Effector CD4-positive, alpha-beta T cell (primary cell): Measurements from ENCODE around the gene PLXNA2.

ENCODE experiments used
- DNase-seq: peaks from one replicate; pipeline ENCODE4 v3.0.0-alpha.2; 2020

PLXNA2 gene

DNA sequence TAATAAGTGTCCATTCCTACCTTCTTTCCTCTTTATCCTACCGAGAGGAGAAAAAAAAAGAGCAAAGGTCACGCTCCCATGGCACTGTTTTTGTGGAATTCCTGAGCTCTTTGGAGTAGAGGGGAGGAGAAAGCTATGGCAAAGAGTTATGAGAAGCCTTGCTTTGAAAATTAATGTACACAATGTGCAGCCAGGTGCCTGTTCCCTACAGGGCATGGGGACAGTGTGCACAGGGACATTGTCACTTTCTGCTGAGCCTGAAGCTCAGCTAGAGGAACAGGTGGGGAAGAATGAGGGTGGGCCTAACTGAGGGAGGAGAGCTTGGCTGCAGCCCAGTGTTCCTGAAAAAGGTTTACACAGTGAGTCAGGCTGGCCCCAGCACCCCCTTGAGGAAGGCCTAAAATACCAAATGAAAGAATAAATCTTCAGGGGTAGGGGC lies 66.1 kb downstream of the PLXNA2 start:
- no peak for DNase-seq

DNA sequence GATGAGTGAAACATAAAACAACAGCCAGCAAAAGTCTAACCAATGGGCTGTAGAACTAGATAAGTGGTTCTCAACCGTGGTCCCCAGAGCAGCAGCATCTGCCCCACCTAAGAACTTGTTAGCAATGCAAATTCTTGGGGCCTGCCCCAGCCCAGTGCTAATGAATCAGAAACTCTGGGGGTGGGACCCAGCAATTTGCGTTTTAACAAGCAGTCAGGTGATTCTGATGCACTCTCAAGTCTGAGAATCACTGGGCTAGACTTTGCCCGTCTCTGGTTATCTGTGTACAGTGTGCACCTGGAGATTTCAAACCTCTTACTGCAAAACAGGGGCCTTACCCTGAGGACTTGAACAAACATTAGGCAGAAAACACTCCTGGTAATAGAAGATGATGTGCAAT lies 66.5 kb downstream of the PLXNA2 start:
- DNase-seq = no peak

DNA sequence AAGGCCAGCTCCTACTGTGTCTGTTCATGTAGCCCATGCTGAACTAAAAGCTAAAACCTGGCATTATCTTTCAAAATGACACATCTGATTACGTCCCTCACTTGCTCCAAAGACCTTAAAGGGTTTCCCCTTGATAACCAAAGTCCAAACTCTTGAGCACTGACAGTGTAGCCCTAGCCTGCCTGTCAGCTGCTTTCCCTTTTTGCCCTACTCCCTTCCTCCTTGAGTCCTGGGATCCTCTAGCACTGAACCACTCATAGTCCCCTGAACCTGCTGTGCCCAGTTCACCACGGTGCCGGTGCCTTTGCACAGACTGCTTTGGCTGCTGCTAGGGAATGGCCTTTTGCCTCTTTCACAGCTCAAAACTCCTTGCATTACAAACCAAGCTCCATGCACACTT lies 67.5 kb downstream of the PLXNA2 start:
- no peak for DNase-seq

DNA sequence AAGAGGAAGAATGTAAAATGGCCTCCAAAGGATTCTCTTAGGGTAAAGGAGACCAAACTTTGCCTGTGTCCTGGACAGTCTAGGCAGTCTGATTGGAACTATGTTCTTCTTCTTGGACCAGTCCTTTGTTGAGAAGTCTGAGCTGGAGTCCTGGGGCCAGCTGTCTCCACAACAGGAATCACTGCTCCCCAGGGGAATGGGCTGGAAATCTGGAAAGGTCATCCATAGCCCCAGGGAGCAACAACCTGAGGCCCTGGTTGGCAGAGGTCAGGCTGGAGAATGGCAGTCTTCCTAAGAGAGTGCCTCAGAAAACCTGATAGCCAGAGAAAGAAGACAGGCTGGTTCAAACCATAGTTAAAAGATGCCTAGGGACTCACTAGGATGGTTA lies 68.7 kb downstream of the PLXNA2 start:
- DNase-seq = no peak

DNA sequence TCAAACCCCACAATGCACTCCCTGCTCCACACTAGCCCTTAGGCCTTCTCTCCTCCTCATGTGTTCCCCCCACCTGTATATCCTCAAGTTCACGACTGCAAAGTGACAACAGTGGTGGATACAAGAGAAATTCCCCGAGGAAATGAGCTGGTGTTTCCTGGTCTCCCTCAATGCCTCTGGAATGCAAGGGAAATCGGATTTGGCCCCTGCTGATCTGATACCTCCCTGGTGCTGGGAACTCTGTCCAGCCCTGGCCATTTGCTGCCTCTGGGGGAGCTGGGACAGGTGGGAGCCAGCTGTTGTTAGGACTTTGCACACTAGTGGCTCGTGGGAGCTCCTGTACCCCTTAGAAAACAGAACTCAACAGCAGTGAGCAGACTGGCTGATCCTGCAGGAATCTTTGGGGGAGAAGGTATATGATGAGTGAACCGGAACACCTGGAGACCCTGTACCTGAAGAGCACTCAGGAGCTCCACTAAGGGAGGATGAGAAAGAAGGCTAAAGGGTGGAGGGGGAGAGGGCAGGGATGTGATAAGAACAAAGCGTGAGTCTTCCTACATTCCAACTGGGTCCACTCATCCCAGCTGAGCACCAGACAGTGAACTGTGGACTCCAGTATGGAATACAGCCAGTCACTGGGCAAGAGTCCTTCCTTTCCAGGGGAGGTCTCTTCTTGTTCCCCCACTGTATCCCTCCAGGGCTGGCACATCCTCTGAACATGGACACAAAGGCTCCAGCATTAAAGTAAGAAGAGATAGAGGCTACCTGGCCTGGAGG lies 69.3 kb downstream of the PLXNA2 start:
- no peak for DNase-seq

DNA sequence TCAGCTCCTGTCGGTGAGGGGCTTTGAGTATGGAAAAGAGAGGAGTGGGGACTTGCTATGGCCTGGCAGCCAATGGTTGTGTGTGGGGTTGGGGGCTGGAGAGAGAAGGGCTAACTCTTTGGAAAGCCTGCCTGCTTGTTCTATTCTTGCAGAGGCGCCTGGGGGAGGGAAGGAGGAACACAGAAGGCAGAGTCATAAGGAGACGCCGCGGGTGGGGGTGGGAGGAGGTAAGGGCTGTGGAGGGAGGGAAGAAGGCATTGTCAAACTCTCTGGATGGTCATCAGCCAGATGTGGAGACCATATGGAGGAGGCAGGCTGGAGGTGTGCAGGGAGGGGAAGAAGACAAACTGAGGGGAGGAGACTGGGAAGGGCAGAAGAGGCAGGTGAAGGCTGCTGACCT lies 70.0 kb downstream of the PLXNA2 start:
- no peak for DNase-seq

DNA sequence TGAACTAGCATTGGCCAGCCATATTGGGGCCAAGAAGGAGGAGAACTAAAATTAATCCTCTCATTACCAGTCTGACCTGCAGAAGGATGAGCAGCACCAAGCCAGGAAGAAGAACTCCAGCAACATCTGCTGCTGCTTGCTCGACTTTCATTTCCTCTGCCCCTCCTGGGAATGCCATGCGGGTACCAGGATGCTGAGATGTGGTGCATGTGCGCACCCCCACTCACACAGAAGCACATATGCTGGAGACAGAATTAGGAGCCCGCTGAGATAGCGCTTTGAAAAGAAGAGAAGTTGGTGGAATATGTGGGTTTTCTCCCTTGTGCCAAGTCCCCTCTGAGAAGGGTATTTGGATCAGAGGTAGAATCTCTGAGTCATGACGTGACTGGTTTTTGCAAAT lies 70.4 kb downstream of the PLXNA2 start:
- no peak for DNase-seq

DNA sequence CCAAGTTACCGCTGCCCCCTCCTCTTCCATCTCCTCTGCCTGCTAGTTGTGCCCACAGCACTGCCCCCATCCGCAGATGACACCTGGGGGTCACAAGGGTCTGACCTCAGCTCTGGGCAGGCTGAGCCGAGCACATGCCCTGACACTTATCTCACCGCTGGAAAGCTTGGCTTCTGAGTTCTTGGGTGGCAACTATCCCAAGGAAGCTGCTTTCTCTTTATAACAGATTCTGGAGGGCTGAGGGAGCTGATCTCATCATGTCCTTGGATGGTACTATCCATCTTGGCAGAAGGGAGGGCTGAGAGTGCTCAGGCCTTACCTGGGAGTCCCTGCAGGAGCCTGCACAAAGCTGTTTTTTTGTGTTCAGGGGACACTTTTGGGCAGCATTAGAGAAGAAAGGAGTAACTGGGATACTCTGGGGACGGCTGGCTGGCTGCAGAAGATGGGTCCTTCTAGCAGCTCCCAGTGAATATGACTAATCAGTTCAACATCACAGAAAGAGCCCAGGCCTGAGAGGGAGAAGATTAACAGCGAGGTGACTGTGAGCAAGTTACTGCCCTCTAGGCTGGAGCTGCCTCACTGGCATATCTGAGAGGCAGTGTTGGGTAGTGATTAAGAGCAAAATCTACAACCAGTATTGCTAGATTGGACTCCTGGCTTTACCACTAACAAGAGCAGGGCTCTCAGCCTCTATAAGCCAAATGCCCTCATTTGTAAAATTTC lies 71.6 kb downstream of the PLXNA2 start:
- DNase-seq = no peak

DNA sequence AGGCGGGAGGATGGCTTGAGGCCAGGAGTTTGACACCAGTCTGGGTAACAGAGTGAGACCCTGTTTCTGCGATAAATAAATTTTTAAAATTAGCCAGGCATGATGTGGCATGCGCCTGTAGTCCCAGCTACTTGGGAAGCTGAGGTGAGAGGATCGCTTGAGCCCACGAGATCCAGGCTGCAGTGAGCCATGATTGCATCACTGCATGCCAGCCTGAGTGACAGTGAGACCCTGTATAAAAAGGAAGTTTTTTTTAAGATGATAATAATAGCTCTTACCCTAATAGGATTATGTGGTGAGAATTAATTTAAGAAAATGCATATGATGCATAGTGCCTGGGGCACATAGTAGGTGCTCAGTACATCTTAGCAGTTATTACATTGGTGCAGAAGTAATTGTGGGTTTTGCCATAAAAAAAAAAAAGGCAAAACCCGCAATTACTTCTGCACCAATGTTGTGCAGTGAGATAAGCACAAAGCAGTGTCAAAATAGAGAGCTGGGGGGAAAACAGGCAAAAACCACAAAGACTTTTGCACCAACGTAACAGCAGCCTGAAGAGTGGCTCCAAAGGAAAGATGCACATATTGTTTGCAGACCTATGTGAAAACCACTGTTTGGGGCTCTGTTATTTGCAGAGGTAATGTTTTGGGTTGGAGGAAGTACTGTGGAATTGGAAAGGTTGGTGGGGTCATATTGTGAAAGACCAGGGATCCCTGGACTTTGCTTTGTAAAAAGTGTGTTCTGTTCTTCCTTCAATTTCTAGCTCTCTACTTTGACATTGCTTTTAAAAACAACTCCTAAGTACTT lies 72.4 kb downstream of the PLXNA2 start:
- DNase-seq = no peak

DNA sequence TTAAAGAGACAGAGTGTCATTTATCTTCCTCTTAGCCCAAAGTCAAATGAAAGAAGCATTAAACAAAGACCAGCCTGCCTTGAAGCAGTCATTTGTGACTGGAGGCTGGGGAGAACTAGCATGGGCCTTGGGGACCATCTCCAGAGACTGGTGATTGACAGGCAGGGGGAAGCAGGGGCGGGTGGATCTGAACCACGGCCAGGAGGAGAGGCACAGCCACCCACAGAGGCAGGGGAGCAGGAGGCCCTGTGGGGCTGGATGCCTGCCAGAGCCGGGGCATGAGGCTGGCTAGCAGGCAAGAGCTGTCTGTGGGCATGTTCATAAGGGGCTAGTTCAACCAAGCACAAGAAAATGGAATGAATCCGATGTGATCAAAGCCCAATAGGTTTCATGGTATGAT lies 73.9 kb downstream of the PLXNA2 start:
- DNase-seq = no peak

DNA sequence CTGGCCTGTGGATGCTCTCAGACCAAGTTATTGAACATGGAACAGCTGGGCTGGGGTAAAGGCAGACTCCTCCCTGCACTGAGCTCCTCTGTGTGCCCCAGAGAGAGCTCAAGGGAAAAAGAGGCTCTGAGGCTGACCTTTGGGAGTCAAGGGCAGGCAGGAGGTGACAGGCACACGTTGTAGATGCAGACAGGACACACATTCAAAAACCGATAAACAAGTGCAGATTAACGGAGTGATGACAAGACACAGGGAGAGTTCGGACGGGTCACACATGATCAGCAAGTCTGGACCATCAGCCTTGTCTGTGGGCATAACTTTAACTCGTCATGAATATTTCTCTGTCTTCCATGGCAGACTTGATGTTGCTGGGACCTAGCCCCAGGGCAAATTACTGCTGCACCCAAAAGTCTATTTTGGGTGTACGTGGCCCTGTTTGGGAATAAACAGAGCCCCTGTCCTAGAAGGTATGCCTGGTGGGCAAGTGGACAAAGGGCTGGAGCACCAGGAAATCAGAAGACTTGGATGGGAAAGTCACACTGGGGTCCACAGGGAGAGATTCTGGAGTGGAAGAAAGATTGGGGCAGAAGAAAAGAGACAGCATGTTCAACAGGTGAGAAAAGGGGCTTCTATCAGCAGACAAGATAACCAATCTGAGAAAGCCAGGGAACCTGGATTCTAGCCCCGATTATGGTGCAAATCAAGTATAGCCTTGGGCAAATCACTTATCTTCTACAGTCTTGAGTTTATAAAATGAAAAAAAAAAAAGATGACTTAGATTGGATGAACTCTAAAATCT lies 74.9 kb downstream of the PLXNA2 start:
- DNase-seq = no peak

DNA sequence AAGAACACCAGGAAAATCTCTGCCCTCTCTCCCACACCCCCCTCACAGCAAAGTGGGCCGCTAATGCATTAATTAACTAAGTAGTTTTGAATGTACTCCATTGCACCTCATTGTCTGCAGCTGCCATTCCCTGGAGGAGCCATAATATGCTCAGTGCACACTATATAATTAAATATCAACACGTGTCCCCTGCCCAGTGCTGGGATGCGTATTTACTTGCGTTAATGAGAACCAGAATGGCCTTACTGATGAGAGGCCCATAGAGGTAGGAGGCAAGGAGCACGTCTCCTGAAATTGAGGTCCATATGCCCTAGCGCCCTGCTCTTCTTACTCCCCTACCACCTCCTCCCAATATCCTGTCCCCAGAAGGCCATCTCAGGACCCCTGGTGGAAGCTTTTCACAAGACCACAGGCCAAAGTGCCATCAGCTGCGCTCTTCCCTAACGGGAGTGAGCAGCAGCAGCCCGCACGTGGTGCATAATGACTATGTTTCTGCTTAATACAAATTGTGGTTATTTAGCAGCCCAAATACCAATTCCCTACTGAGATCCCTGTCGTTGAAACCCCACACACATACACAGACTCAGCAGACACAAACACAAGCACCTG lies 76.8 kb downstream of the PLXNA2 start:
- no peak for DNase-seq

DNA sequence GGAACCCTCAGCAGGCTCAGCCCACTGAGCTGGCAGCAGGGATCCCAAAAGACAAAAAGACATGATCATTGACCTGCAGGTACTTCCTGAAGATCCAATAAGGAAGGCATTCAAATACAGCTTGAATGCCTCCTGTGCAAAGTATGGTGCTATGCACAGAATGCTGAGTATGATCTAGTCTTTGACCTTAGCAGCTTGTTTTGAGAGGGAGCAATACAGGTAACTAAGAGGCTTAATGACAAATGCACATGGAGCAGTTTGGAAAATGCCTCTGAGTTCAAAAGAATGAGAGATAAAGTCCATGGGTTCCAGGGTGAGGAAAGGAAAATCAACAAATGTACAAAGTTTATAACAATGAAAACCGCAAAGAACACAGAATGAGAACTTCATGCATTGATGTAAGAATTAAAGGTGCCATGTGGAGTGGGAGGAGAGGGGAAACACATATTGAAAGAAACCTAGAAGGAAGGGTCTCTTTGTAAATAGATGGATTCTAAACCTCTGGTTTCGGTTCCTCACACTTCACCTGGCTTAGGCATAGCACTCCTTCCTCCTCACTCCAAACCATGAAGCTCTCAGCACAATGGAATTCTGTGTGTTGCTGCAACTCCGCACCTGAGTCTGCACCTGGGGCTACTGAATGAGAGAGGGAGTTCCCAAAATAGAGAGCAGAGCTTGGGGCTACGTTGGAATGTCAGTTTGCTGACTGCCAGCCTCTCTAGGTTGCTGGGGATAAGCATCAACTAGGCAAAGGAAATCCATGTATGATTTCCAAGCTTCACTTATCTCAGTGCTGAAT lies 77.6 kb downstream of the PLXNA2 start:
- DNase-seq = no peak

DNA sequence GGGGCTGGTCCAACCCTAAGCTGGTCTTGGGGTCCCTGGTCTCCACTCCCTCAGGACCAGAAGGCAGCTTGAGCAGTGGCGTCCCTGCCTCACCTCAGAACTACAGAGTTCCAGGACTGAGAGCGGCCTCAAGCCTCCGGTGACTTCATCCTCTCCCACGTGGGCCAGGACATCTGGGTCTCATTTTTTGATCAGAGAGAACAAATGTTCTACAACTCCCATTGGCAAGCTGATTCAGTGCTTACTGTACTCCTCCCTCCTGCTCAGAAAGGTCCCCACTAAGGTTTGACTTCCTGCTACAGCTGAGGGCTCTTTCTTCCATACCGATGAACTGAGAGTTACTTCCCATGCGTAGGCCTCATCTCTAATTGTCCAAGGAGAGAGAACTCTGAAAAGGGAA lies 78.5 kb downstream of the PLXNA2 start:
- DNase-seq = no peak

DNA sequence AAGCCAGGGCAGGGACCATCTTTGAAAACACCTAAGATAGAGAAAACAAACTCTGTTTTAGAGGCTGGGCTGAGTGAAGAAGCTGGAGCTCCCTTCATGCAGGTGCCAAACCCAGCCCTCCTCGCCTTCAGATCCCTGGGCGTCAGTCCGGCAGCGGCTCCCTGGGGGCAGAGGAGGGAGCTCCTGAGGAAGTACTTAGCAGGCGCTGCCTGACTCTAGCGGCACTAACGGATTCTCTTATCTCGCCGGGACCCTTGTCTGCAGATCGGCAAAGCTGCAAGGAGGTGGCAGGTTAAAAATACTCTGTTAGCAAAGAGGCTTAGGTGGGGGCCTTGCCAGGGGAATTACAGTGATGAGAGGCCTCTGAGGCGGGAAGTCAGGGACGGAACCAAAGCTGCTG lies 79.6 kb downstream of the PLXNA2 start:
- no peak for DNase-seq

DNA sequence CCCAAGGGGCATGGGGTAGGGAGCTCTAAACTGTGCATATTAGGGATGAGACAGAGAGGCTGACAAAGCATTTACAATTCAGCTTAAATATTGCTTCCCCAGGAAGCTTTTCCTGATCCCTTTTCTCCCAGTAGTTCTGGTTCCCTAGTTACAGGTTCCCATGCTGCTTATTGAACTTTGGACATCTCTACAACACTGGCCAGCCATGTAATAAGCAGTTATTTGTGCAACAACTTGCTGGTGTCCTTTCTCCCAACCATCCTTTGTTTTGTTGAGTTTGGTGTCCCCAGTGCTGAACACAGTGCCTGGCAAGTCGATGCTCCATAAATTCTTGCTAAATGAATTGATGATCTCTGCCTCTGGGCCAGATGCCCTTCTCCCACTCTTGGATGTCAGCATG lies 80.6 kb downstream of the PLXNA2 start:
- DNase-seq = no peak

DNA sequence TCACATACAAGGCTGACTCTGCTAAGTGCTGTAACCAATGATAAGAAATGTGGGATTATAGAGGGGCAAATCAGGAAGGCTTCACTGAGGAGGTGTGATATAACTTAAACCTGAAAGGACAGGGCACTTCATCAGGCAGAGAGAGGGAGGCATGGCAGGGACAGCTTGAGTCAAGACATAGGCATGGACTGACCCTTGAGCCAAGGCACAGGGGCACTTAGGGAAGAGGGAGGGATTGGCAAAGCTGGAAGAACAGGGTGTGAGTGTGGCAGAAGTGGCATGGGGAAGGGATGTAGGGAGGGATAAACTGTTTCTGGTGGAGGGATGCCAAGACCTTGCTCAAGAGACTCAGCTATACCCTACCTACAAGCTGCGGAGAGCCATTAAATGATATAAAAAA lies 81.3 kb downstream of the PLXNA2 start:
- no peak for DNase-seq

DNA sequence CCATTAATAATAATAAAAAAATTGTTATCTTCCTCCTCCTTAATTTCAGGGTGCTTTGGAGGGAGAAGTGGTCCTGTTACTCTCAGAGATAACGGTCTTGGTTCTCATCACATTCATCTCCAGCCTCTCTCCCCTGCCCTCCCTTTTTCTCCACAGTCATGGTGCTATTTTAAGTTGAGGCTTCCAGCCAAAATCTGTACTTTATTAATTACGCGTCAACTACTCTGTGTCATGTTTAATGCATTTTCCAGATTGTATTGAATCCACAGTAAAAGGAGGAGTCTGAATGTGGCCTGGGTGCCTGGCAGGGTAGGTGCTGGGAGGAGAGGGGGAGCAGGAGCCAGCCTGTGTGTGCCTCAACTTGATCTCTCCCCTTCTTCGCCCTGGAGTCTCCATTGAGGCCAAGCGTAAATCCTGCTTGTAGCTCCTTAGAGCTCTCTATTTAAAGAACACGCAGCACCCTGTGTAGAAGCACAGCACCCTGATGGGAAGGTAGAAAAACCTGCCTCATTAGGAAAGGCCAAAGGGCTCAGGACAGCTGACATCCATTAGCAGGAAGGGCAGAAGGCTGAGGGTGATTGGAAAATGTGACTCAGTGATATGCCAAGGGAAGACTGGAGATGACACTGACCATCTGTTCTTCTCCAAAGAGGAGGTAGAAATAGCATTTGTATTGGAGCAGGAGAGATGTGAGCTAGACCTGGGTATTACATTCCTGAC lies 82.4 kb downstream of the PLXNA2 start:
- DNase-seq = no peak

DNA sequence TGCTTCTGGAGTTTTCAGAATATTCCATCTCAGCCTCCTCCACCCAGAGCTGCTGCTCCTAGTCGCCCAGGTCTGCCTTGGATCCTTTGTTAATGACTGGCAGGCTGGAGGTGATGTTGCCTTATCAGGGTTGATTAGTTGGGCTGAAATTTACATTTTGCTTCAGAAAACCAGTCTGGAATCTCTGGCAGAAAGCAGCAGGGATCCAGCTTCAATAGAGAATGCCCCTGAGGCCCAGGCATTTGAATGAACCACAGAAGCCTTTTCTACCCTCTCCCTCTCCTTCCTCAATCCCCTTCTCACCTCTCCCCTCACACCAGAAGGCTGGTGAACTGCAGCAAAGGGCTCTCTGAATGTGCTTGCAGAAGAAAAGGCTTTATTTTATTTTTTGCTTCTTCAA lies 83.2 kb downstream of the PLXNA2 start:
- no peak for DNase-seq

DNA sequence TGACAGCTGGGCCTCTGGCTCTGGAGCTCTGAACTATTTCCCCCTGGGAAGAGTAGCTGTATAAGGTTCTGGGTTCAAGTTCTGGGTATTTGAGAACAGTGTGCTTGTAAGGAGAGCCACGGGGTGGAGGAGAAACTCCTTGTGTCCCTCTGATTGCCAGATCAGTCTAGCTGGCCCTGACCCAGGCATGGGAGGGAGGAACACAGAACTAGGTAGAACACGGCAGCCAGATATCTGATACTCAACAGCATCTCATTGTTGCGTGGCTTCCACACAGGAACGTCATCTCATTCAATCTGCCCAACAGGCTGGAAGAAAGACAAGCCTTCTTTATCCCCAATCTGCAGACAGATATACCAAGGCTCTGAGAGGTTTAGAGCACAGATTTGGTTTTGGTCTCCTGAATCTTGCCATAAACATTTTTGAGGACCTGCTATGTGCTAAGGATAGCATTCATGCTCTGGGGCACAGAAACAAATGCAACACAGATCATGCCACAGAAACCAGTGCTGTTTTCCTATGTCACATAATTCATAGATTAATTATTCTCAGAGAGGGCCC lies 83.8 kb downstream of the PLXNA2 start:
- no peak for DNase-seq
